HS-27A (cell line): Measurements from ENCODE around the gene AKIRIN1.
"Not testable (repeated sequence)": the region's sequence is repeated elsewhere in the genome, so short reads cannot be mapped to it uniquely, and the experiment has no call there.

Source experiments
- DNase-seq: peaks from one replicate; pipeline ENCODE4 v3.0.0-alpha.2; 2012; ENCODE audit warnings: low read depth, missing footprints

AKIRIN1 gene, protein sequence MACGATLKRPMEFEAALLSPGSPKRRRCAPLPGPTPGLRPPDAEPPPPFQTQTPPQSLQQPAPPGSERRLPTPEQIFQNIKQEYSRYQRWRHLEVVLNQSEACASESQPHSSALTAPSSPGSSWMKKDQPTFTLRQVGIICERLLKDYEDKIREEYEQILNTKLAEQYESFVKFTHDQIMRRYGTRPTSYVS

GRCh38 chr1:38990738-38991637 lies at the start of gene AKIRIN1:
AKIRIN1 (plus strand) TSS chr1:38991276; CDS start chr1:38991381, 105 bp downstream.
- DNase-seq = peak; percentile 73

GRCh38 chr1:38941527-38942019 lies 49.5 kb upstream of the AKIRIN1 start, which contains the start of gene RHBDL2:
RHBDL2 (minus strand) TSS chr1:38941830; CDS start chr1:38919212, 22,618 bp downstream.
- DNase-seq = no peak

GRCh38 chr1:38942664-38943428 lies 48.2 kb upstream of the AKIRIN1 start:
- no peak for DNase-seq

GRCh38 chr1:38944547-38944946 lies 46.5 kb upstream of the AKIRIN1 start:
- DNase-seq = no peak

- DNase-seq = no peak
Observed at GRCh38 chr1:38950553-38950952, 40.5 kb upstream of the AKIRIN1 start.

GRCh38 chr1:38953433-38953860 lies 37.6 kb upstream of the AKIRIN1 start:
- DNase-seq = no peak

GRCh38 chr1:38958967-38959366 lies 32.1 kb upstream of the AKIRIN1 start:
- DNase-seq = peak; percentile 58

DNA sequence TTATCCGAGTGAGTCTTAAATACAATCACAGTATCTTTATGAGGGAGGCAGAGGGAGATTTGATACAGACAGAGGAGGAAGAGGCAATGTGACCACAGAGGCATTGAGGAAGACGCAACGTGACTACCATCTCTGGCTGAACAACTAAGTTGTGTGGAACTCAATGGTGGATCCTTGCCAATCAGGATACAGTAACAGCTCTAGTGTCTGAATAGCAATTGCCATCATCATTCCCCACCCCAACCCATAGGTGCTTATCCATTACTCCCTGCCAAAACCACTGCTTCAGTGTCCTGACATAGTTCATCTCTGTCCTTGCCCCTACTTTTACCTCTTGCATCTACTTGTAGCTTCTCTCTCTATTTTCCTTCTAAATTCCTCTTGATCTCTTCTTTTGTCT lies 29.0 kb upstream of the AKIRIN1 start:
- DNase-seq = peak; percentile 69

- DNase-seq = peak; percentile 19
Observed at GRCh38 chr1:38962560-38962959, 28.5 kb upstream of the AKIRIN1 start.

GRCh38 chr1:38964140-38964548 lies 26.9 kb upstream of the AKIRIN1 start:
- DNase-seq = no peak

- not testable (repeated sequence) for DNase-seq
Observed at GRCh38 chr1:38973145-38973544, 17.9 kb upstream of the AKIRIN1 start.

DNA sequence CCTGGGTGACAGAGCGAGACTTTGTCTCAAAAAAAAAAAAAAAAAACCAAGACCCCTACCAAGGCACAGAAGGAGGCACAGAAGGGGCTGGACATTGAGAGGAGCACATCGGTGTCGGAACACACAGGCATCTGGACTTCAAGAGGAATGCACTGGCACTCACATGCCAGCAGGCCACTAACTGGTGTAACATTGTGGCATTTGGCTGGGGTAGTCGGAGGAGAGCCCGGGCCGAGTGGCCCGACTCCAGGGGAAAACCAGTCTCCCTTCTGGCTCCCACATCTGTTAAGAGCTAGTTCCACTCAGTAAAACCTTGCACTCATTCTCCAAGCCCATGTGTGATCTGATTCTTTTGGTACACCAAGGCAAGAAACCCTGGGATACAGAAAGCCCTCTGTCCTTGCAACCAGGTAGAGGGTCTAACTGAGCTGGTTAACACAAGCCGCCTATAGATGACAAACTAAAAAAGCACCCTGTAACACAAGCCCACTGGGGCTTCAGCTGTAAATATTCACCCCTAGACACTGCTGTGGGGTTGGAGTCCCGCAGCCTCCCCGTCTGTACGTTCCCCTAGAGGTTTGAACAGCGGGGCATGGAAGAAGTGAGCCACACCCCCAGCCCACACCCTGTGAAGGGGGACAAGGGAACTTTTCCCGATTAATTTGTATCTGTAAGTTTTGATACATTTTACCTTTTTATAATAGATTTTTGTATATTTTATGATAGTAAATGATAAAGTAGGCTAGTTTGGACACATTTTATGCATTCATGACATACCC lies 17.2 kb upstream of the AKIRIN1 start:
- DNase-seq = no peak

DNA sequence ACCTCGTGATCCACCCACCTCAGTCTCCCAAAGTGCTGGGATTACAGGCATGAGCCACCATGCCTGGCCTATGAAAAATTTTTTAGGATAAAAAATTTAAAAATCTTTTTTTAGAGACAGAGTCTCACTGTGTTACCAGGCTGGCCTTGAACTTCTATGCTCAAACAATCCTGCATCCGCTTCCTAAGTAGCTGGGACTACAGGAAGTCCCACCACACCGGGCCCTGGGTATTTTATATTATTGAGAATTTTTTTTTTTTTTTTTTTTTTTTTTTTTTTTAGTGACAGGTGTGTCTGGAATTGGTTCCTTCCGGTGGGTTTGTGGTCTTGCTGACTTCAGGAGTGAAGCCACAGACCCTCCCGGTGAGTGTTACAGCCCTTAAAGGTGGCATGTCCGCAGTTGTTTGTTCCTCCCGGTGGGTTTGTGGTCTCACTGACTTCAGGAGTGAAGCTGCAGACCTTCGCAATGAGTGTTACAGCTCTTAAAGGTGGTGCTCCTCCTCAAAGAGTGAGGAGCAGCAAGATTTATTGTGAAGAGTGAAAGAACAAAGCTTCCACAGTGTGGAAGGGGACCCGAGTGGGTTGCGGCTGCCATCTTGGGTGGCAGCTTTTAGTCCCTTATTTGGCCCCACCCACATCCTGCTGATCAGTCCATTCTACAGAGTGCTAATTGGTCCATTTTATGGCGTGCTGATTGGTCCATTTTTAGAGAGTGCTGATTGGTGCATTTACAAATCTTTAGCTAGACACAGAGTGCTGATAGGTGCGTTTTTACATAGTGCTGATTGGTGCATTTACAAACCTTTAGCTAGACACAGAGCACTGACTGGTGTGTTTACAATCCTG lies 13.5 kb upstream of the AKIRIN1 start:
- not testable (repeated sequence) for DNase-seq

DNA sequence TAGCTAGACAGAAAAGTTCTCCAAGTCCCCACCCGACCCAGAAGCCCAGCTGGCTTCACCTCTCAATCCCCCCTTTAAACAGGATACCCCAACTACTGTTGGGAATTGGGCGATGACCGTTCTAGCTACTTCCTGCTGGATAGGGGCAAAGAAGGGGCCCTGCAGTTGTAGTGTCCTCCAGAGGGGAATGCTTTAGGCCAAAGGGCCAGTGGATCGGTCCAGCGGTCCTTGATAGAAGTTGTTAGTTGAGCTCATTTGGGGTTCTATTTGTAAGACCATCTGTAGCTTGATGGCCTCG lies 12.9 kb upstream of the AKIRIN1 start:
- DNase-seq = not testable (repeated sequence)

DNA sequence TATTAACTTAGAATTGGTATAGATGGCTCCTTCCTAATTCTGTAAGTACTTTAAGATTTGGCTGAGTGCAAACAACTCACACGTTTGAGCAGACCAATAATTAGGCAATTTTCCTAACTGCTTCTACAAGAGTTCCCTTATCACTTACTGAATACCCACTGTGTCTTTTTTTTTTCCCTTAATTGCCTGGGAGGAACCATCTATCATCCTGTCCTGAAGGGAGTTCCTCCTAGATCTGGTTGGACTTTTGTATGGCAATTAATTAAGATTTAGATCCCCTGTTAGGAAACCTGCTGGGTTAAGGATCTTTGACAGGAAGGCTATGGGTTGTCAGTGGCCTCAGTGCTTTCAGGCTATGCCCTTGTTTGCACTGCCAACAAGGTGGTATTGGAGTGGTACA lies 11.7 kb upstream of the AKIRIN1 start:
- DNase-seq = not testable (repeated sequence)

DNA sequence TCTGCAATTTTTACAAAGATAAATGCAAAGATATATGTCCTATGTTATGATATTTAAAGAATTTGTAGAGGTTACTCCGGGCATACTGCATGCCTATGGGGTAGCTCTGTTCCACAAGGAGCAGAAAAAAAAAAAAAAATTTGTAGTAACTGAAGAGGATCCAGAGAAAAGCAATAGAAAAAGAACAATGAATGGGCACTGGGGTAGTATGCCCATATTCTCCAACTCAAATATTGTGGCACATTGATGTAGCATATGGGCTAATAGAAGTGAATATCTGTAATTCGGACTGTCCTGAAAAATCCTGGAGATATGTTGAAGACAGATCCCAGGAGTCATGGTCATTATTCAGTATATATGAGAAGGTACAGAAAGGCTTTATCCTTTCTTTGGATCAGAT lies 1.1 kb upstream of the AKIRIN1 start:
- no peak for DNase-seq

DNA sequence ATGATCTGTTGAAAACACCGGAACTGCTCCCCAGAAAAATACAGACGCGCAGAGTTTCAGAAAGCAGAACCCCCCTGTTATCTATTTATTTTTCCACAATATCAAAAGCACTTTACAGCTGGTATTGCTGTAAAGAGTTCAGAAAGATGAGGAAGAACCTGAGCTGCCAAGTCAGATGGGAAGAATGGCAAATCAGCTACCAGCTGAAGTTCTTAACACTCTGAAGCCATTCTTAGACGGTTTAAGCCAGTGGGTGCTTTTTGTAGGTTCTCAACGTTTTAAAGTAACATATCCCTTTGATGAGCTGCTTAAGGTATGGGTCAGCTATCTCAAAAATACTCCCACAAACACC lies 714 bp upstream of the AKIRIN1 start:
- no peak for DNase-seq

GRCh38 chr1:38991638-38992411 lies 749 bp downstream of the AKIRIN1 start:
- DNase-seq = no peak

GRCh38 chr1:38992412-38993111 lies 1.5 kb downstream of the AKIRIN1 start:
- no peak for DNase-seq
